ENCODE measurements around the gene MARCHF2. TPM values are rescaled to one million over a fixed set of nuclear protein-coding genes. Genes with fewer than 3 reads are reported as not detected.
"Not testable (repeated sequence)": the region's sequence is repeated elsewhere in the genome, so short reads cannot be mapped to it uniquely, and the experiment has no call there.

MARCHF2 gene
- total RNA-seq, 2 donors from 2014 or later, result 165 to 294 TPM

DNA sequence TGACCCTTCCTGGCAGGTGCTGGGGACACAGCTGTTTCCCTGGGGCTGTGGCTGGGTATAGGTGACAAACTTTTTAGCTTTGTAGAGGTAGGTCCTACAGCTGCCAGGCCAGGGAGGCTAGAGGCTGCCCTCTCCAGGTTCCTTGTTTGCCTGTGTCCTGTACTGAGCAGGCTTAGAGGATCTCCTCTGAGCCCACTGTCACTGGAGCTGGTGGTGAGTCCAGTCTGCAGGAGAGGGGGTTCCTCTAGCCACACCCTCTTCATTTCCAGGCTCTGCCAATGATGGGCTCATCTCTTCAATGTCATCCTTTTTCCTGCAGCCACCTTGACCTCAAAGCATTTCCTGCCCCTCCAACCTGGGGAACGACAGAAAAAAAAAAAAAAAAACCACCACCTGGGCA lies 35.5 kb upstream of the MARCHF2 start:
- H3K9me3 ChIP-seq, result no peaks in the 10 kb centered on the region
- no peaks in the 10 kb centered on the region for H3K27me3 ChIP-seq (replicated peaks; ENCODE audit: insufficient read depth)
- no peak for DNase-seq (ENCODE audit: low spot score)
- H3K4me3 ChIP-seq, result no peak overlapping the region
- no peak overlapping the region for H3K27ac ChIP-seq
- H3K4me1 ChIP-seq (ENCODE audit: control insufficient read depth in 1 of 2, low read depth in 2 of 2), result peaks cover 0 to 5% of the 10 kb centered on the region in 2 donors
- TF ChIP-seq, protein P1, sequence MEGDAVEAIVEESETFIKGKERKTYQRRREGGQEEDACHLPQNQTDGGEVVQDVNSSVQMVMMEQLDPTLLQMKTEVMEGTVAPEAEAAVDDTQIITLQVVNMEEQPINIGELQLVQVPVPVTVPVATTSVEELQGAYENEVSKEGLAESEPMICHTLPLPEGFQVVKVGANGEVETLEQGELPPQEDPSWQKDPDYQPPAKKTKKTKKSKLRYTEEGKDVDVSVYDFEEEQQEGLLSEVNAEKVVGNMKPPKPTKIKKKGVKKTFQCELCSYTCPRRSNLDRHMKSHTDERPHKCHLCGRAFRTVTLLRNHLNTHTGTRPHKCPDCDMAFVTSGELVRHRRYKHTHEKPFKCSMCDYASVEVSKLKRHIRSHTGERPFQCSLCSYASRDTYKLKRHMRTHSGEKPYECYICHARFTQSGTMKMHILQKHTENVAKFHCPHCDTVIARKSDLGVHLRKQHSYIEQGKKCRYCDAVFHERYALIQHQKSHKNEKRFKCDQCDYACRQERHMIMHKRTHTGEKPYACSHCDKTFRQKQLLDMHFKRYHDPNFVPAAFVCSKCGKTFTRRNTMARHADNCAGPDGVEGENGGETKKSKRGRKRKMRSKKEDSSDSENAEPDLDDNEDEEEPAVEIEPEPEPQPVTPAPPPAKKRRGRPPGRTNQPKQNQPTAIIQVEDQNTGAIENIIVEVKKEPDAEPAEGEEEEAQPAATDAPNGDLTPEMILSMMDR (IDR thresholded peaks at IDR 0.05), result no peak
- no peak for ATAC-seq (ENCODE audit: insufficient number of reproducible peaks, low FRiP score, low read depth)
- H3K36me3 ChIP-seq, result peaks cover 7% of the 10 kb centered on the region

DNA sequence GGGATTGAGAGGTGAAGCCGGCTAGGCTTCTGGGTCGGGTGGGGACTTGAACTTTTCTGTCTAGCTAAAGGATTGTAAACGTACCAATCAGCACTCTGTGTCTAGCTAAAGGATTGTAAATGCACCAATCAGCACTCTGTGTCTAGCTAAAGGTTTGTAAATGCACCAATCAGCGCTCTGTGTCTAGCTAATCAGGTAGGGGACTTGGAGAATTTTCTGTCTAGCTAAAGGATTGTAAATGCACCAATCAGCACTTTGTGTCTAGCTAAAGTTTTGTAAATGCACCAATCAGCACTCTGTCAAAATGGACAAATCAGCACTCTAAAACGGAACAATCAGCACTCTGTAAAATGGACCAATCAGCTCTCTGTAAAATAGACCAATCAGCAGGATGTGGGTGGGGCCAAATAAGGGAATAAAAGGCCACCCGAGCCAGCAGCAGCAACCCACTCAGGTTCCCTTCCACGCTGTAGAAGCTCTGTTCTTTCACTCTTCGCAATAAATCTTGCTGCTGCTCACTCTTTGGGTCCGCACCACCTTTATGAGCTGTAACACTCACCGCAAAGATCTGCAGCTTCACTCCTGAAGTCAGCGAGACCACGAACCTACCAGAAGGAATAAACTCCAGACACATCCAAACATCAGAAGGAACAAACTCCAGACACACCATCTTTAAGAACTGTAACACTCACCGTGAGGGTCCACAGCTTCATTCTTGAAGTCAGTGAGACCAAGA lies 33.8 kb upstream of the MARCHF2 start:
- H3K9me3 ChIP-seq; H3K27me3 ChIP-seq (replicated peaks; ENCODE audit: insufficient read depth); H3K27ac ChIP-seq; H3K4me1 ChIP-seq (ENCODE audit: control insufficient read depth in 1 of 2, low read depth in 2 of 2); H3K4me3 ChIP-seq; ATAC-seq (ENCODE audit: insufficient number of reproducible peaks, low FRiP score, low read depth); DNase-seq (ENCODE audit: low spot score); H3K36me3 ChIP-seq: not testable (repeated sequence)

DNA sequence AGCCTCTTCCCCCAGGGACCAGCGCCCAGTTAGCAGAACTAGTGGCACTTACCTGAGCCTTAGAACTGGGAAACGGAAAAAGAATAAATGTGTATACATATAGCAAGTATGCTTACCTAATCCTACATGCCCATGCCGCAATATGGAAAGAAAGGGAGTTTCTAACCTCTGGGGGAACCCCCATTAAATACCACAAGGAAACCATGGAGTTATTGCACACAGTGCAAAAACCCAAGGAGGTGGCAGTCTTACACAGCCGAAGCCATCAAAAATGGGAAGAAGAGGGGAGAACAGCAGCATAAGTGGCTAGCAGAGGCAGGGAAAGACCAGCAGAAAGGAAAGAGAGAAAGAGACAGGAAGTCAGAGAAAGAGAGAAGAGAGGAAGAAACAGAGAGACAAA lies 28.5 kb upstream of the MARCHF2 start:
- H3K27ac ChIP-seq; H3K27me3 ChIP-seq (replicated peaks; ENCODE audit: insufficient read depth); DNase-seq (ENCODE audit: low spot score); H3K9me3 ChIP-seq; H3K4me3 ChIP-seq; H3K36me3 ChIP-seq; ATAC-seq (ENCODE audit: insufficient number of reproducible peaks, low FRiP score, low read depth); H3K4me1 ChIP-seq (ENCODE audit: control insufficient read depth in 1 of 2, low read depth in 2 of 2): not testable (repeated sequence)

DNA sequence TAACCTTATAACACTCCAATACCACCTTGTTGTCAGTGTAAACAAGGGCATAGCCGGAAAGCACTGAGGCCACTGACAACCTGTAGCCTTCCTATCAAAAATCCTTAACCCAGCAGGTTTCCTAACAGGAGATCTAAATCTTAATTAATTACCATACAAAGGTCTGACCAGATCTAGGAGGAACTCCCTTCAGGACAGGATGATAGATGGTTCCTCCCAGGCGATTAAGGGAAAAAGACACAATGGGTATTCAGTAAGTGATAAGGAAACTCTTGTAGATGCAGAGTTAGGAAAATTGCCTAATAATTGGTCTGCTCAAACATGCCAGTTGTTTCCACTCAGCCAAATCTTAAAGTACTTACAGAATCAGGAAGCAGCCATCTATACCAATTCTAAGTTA lies 28.0 kb upstream of the MARCHF2 start:
- H3K9me3 ChIP-seq; DNase-seq (ENCODE audit: low spot score); H3K27ac ChIP-seq; H3K4me3 ChIP-seq; H3K4me1 ChIP-seq (ENCODE audit: control insufficient read depth in 1 of 2, low read depth in 2 of 2); ATAC-seq (ENCODE audit: insufficient number of reproducible peaks, low FRiP score, low read depth); H3K36me3 ChIP-seq; H3K27me3 ChIP-seq (replicated peaks; ENCODE audit: insufficient read depth): not testable (repeated sequence)

DNA sequence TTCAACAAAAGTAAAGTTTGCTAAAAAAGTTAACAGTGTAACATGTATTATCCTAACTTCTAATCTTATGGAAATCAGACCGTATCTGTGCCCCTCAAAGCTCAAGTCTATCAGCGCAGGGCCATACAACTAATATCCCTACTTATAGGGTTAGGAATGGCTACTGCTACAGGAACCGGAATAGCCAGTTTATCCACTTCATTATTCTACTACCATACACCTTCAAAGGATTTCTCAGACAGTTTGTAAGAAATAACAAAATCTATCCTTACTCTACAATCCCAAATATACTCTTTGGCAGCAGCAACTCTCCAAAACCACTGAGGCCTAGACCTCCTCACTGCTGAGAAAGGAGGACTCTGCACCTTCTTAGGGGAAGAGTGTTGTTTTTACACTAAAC lies 27.5 kb upstream of the MARCHF2 start:
- H3K4me3 ChIP-seq; H3K9me3 ChIP-seq; H3K36me3 ChIP-seq; H3K27ac ChIP-seq; ATAC-seq (ENCODE audit: insufficient number of reproducible peaks, low FRiP score, low read depth); H3K4me1 ChIP-seq (ENCODE audit: control insufficient read depth in 1 of 2, low read depth in 2 of 2); H3K27me3 ChIP-seq (replicated peaks; ENCODE audit: insufficient read depth); DNase-seq (ENCODE audit: low spot score): not testable (repeated sequence)

DNA sequence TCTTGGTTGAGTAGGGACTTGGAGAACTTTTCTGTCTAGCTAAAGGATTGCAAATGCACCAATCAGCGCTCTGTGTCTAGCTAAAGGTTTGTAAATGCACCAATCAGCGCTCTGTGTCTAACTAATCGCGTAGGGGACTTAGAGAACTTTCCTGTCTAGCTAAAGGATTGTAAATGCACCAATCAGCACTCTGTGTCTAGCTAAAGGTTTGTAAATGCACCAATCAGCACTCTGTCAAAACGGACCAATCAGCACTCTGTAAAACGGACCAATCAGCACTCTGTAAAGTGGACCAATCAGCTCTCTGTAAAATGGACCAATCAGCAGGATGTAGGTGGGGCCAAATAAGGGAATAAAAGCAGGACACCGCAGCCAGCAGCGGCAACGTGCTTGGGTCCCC lies 26.7 kb upstream of the MARCHF2 start:
- ATAC-seq (ENCODE audit: insufficient number of reproducible peaks, low FRiP score, low read depth); H3K27ac ChIP-seq; H3K27me3 ChIP-seq (replicated peaks; ENCODE audit: insufficient read depth); H3K4me3 ChIP-seq; H3K36me3 ChIP-seq; H3K9me3 ChIP-seq; DNase-seq (ENCODE audit: low spot score): not testable (repeated sequence)
- H3K4me1 ChIP-seq (ENCODE audit: control insufficient read depth in 1 of 2, low read depth in 2 of 2), result peaks cover 6 to 16% of the 10 kb centered on the region in 2 donors

DNA sequence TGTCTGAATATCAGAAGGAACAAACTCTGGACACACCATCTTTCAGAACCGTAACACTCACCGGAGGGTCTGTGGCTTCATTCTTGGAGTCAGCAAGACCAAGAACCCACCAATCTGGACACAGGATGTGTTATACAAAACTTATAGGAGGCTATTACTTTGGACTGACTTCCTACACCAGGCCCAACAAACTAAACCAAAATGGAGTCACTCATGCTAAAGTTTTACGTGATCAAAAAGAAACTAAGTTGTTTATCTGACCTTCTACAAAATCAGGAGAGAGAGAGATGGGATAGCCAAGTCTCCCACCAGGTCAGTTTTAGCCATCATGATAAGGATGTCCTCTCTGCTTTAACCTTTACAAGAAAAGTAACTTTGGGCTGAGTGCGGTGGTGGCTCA lies 26.1 kb upstream of the MARCHF2 start:
- no peaks in the 10 kb centered on the region for H3K27me3 ChIP-seq (replicated peaks; ENCODE audit: insufficient read depth)
- no peak overlapping the region for H3K27ac ChIP-seq
- peaks cover 12 to 21% of the 10 kb centered on the region in 2 donors for H3K4me1 ChIP-seq (ENCODE audit: control insufficient read depth in 1 of 2, low read depth in 2 of 2)
- no peak overlapping the region for H3K4me3 ChIP-seq
- ATAC-seq (ENCODE audit: insufficient number of reproducible peaks, low FRiP score, low read depth), result no peak
- H3K9me3 ChIP-seq, result no peaks in the 10 kb centered on the region
- TF ChIP-seq, protein P1 (IDR thresholded peaks at IDR 0.05), result no peak
- no peaks in the 10 kb centered on the region for H3K36me3 ChIP-seq
- no peak for DNase-seq (ENCODE audit: low spot score)

Data from thoracic aorta (tissue), 2 donors.